ENCODE measurements around the gene MPV17.

MPV17 gene

GRCh38 chr2:27282892-27283291 is 40.0 kb downstream of the MPV17 start:
- TF ChIP-seq EZH2phosphoT487 (IDR thresholded peaks at IDR 0.05; ENCODE audit: borderline replicate concordance, low read length), result no peak
- TF ChIP-seq CTCF (IDR thresholded peaks at IDR 0.05; ENCODE audit: low read depth, low read length, poor library complexity, severe bottlenecking), result no peak
- Histone ChIP-seq H3F3A (ENCODE audit: control insufficient read depth, insufficient read depth) (no peaks in the 10 kb centered on the region), H3K4me1 (ENCODE audit: control insufficient read depth, low read length) (peaks cover 17% of the 10 kb centered on the region), H3K27ac (ENCODE audit: low read depth, low read length) (no peak overlapping the region), H3K9me3 (ENCODE audit: control insufficient read depth, insufficient read depth, low read length) (no peaks in the 10 kb centered on the region), H3K79me2 (ENCODE audit: control insufficient read depth, low read length) (no peaks in the 10 kb centered on the region), H3K27me3 (ENCODE audit: control insufficient read depth, low read length) (no peaks in the 10 kb centered on the region), H3K36me3 (ENCODE audit: control insufficient read depth, low read length) (no peaks in the 10 kb centered on the region), H4K20me1 (ENCODE audit: control insufficient read depth, insufficient read depth, low read depth, low read length) (no peaks in the 10 kb centered on the region), H3K9me2 (replicated peaks; ENCODE audit: control insufficient read depth, low read length) (no peaks in the 10 kb centered on the region), H3K4me3 (ENCODE audit: low read length) (no peak overlapping the region), H3K4me2 (ENCODE audit: low read length) (no peak overlapping the region)

GRCh38 chr2:27281855-27282559 is 40.9 kb downstream of the MPV17 start, which contains the start of gene TRIM54:
Gene TRIM54, plus strand, starts transcription at chr2:27282429. Its CDS starts 303 bp downstream, at chr2:27282732.
- Histone ChIP-seq H3K9me3 (ENCODE audit: control insufficient read depth, insufficient read depth, low read length) (no peaks in the 10 kb centered on the region), H3K4me1 (ENCODE audit: control insufficient read depth, low read length) (peaks cover 17% of the 10 kb centered on the region), H3K36me3 (ENCODE audit: control insufficient read depth, low read length) (no peaks in the 10 kb centered on the region), H4K20me1 (ENCODE audit: control insufficient read depth, insufficient read depth, low read depth, low read length) (no peaks in the 10 kb centered on the region), H3K27me3 (ENCODE audit: control insufficient read depth, low read length) (no peaks in the 10 kb centered on the region), H3K4me3 (ENCODE audit: low read length) (no peak within 1 kb of the TSS), H3K9me2 (replicated peaks; ENCODE audit: control insufficient read depth, low read length) (no peaks in the 10 kb centered on the region), H3K79me2 (ENCODE audit: control insufficient read depth, low read length) (no peaks in the 10 kb centered on the region), H3K4me2 (ENCODE audit: low read length) (no peak within 1 kb of the TSS), H3F3A (ENCODE audit: control insufficient read depth, insufficient read depth) (no peaks in the 10 kb centered on the region), H3K27ac (ENCODE audit: low read depth, low read length) (no peak within 1 kb of the TSS)
- no peak for TF ChIP-seq CTCF (IDR thresholded peaks at IDR 0.05; ENCODE audit: low read depth, low read length, poor library complexity, severe bottlenecking)
- no peak for TF ChIP-seq EZH2phosphoT487 (IDR thresholded peaks at IDR 0.05; ENCODE audit: borderline replicate concordance, low read length)

- H3K4me1 ChIP-seq (ENCODE audit: control insufficient read depth, low read length), result peaks cover 17% of the 10 kb centered on the region
- TF ChIP-seq CTCF (IDR thresholded peaks at IDR 0.05; ENCODE audit: low read depth, low read length, poor library complexity, severe bottlenecking), result no peak
- TF ChIP-seq EZH2phosphoT487 (IDR thresholded peaks at IDR 0.05; ENCODE audit: borderline replicate concordance, low read length), result no peak
- H3K79me2 ChIP-seq (ENCODE audit: control insufficient read depth, low read length), result no peaks in the 10 kb centered on the region
- H3K27ac ChIP-seq (ENCODE audit: low read depth, low read length), result no peak overlapping the region
- no peaks in the 10 kb centered on the region for H3K27me3 ChIP-seq (ENCODE audit: control insufficient read depth, low read length)
- H3K9me3 ChIP-seq (ENCODE audit: control insufficient read depth, insufficient read depth, low read length), result no peaks in the 10 kb centered on the region
- H4K20me1 ChIP-seq (ENCODE audit: control insufficient read depth, insufficient read depth, low read depth, low read length), result no peaks in the 10 kb centered on the region
- no peak overlapping the region for H3K4me2 ChIP-seq (ENCODE audit: low read length)
- H3K4me3 ChIP-seq (ENCODE audit: low read length), result no peak overlapping the region
- no peaks in the 10 kb centered on the region for H3K9me2 ChIP-seq (replicated peaks; ENCODE audit: control insufficient read depth, low read length)
- no peaks in the 10 kb centered on the region for H3K36me3 ChIP-seq (ENCODE audit: control insufficient read depth, low read length)
- no peaks in the 10 kb centered on the region for H3F3A ChIP-seq (ENCODE audit: control insufficient read depth, insufficient read depth)
Measured at GRCh38 chr2:27281442-27281841, 41.5 kb downstream of the MPV17 start.
